ENCODE results near the gene GALNT13.

Gene GALNT13

GRCh38 chr2:154046493-154046892 lies 174.8 kb downstream of the GALNT13 start:
- DNase-seq (ENCODE audit: low read depth, low spot score), result no peak
- no peaks in the 10 kb centered on the region for H3K9me3 ChIP-seq (ENCODE audit: insufficient read depth, low read length)
- H3K27me3 ChIP-seq (ENCODE audit: insufficient read depth, insufficient read length), result no peaks in the 10 kb centered on the region
- H3K4me3 ChIP-seq (ENCODE audit: insufficient read length, low read depth), result no peak overlapping the region
- TF ChIP-seq SUZ12 (IDR thresholded peaks at IDR 0.05; ENCODE audit: extremely low read depth, insufficient read depth, insufficient read length), result no peak
- TF ChIP-seq ZNF274 (IDR thresholded peaks at IDR 0.05; ENCODE audit: low read depth, low read length), result no peak
- TF ChIP-seq YY1 (IDR thresholded peaks at IDR 0.05; ENCODE audit: insufficient read depth, insufficient read length), result no peak
- no peaks in the 10 kb centered on the region for H3K4me1 ChIP-seq (ENCODE audit: insufficient read depth, insufficient read length)
- H3K36me3 ChIP-seq (ENCODE audit: insufficient read depth, insufficient read length, low read length), result no peaks in the 10 kb centered on the region
- H3K9ac ChIP-seq (ENCODE audit: insufficient read length, low read depth), result no peak overlapping the region

DNA sequence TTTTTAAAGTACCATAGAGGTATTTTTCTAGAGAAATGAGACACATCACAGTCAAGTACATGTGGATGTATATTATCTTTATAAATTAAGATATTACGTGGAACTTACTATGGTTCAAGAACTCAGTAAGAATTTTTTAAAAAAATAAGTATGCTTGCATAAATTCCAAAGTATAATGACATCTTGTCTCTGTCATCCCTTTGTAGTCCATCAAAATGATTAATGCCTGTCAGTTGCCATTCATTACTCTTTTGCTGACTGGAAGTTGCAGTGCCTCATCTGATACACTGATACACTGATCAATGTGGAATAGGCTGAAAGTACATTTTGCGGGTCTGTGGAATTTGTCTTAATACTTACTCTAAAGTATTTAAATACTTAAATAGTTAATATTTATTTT lies 177.2 kb downstream of the GALNT13 start:
- TF ChIP-seq YY1 (IDR thresholded peaks at IDR 0.05; ENCODE audit: insufficient read depth, insufficient read length) (no peak), SUZ12 (IDR thresholded peaks at IDR 0.05; ENCODE audit: extremely low read depth, insufficient read depth, insufficient read length) (no peak), ZNF274 (IDR thresholded peaks at IDR 0.05; ENCODE audit: low read depth, low read length) (no peak)
- Histone ChIP-seq H3K36me3 (ENCODE audit: insufficient read depth, insufficient read length, low read length) (no peaks in the 10 kb centered on the region), H3K9ac (ENCODE audit: insufficient read length, low read depth) (no peak overlapping the region), H3K27me3 (ENCODE audit: insufficient read depth, insufficient read length) (no peaks in the 10 kb centered on the region), H3K4me3 (ENCODE audit: insufficient read length, low read depth) (no peak overlapping the region), H3K4me1 (ENCODE audit: insufficient read depth, insufficient read length) (no peaks in the 10 kb centered on the region), H3K9me3 (ENCODE audit: insufficient read depth, low read length) (no peaks in the 10 kb centered on the region)
- DNase-seq (ENCODE audit: low read depth, low spot score), result no peak

DNA sequence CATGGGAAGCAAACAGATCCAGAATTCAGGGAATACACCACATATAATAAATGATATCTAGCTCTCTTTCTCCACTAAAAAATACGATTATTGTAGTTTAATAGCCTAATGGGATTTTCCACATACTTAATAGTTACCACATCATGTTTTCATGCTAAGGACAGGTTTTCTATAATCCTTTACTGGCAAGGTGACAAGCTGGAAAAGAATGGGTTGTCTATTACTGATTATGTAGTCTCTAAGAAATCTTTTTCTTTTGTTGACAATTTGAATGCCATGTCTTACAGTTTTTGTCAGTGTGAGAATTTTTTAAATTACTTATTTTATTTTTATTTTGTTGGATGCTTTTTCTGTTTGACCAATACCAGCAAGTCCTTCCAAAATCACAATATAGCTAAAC lies 177.8 kb downstream of the GALNT13 start:
- Histone ChIP-seq H3K9ac (ENCODE audit: insufficient read length, low read depth) (no peak overlapping the region), H3K4me3 (ENCODE audit: insufficient read length, low read depth) (no peak overlapping the region), H3K4me1 (ENCODE audit: insufficient read depth, insufficient read length) (no peaks in the 10 kb centered on the region), H3K9me3 (ENCODE audit: insufficient read depth, low read length) (no peaks in the 10 kb centered on the region), H3K36me3 (ENCODE audit: insufficient read depth, insufficient read length, low read length) (no peaks in the 10 kb centered on the region), H3K27me3 (ENCODE audit: insufficient read depth, insufficient read length) (no peaks in the 10 kb centered on the region)
- TF ChIP-seq YY1 (IDR thresholded peaks at IDR 0.05; ENCODE audit: insufficient read depth, insufficient read length) (no peak), SUZ12 (IDR thresholded peaks at IDR 0.05; ENCODE audit: extremely low read depth, insufficient read depth, insufficient read length) (no peak), ZNF274 (IDR thresholded peaks at IDR 0.05; ENCODE audit: low read depth, low read length) (no peak)
- no peak for DNase-seq (ENCODE audit: low read depth, low spot score)

DNA sequence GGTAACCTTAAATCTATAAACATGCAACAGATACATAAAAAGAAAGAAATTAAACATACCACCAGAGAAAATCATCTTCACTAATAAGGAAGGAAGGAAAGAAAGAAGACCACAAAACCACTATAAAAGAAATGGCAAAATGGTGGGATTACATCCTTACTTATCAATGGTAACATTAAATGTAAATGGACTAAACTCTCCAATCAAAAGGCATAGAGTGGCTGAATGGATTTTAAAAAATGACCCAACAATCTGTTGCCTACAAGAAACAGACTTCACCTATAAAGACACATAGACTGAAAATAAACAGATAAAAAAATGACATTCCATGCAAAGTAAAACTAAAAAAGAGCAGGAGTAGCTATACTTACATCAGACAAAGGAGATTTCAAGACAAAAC lies 195.4 kb downstream of the GALNT13 start:
- Histone ChIP-seq H3K4me1 (ENCODE audit: insufficient read depth, insufficient read length) (no peaks in the 10 kb centered on the region), H3K4me3 (ENCODE audit: insufficient read length, low read depth) (no peak overlapping the region), H3K9me3 (ENCODE audit: insufficient read depth, low read length) (no peaks in the 10 kb centered on the region), H3K36me3 (ENCODE audit: insufficient read depth, insufficient read length, low read length) (no peaks in the 10 kb centered on the region), H3K27me3 (ENCODE audit: insufficient read depth, insufficient read length) (no peaks in the 10 kb centered on the region), H3K9ac (ENCODE audit: insufficient read length, low read depth) (no peak overlapping the region)
- no peak for TF ChIP-seq SUZ12 (IDR thresholded peaks at IDR 0.05; ENCODE audit: extremely low read depth, insufficient read depth, insufficient read length)
- no peak for TF ChIP-seq ZNF274 (IDR thresholded peaks at IDR 0.05; ENCODE audit: low read depth, low read length)
- TF ChIP-seq YY1 (IDR thresholded peaks at IDR 0.05; ENCODE audit: insufficient read depth, insufficient read length), result no peak
- no peak for DNase-seq (ENCODE audit: low read depth, low spot score)

GRCh38 chr2:154078926-154079325 lies 207.2 kb downstream of the GALNT13 start:
- Histone ChIP-seq H3K9me3 (ENCODE audit: insufficient read depth, low read length) (no peaks in the 10 kb centered on the region), H3K27me3 (ENCODE audit: insufficient read depth, insufficient read length) (no peaks in the 10 kb centered on the region), H3K4me3 (ENCODE audit: insufficient read length, low read depth) (no peak overlapping the region), H3K36me3 (ENCODE audit: insufficient read depth, insufficient read length, low read length) (no peaks in the 10 kb centered on the region), H3K4me1 (ENCODE audit: insufficient read depth, insufficient read length) (no peaks in the 10 kb centered on the region), H3K9ac (ENCODE audit: insufficient read length, low read depth) (no peak overlapping the region)
- TF ChIP-seq YY1 (IDR thresholded peaks at IDR 0.05; ENCODE audit: insufficient read depth, insufficient read length) (no peak), ZNF274 (IDR thresholded peaks at IDR 0.05; ENCODE audit: low read depth, low read length) (no peak), SUZ12 (IDR thresholded peaks at IDR 0.05; ENCODE audit: extremely low read depth, insufficient read depth, insufficient read length) (no peak)
- DNase-seq (ENCODE audit: low read depth, low spot score), result no peak

GRCh38 chr2:154092571-154092970 lies 220.8 kb downstream of the GALNT13 start:
- H3K27me3 ChIP-seq (ENCODE audit: insufficient read depth, insufficient read length), result no peaks in the 10 kb centered on the region
- no peak for TF ChIP-seq ZNF274 (IDR thresholded peaks at IDR 0.05; ENCODE audit: low read depth, low read length)
- TF ChIP-seq YY1 (IDR thresholded peaks at IDR 0.05; ENCODE audit: insufficient read depth, insufficient read length), result no peak
- no peaks in the 10 kb centered on the region for H3K9me3 ChIP-seq (ENCODE audit: insufficient read depth, low read length)
- no peak overlapping the region for H3K4me3 ChIP-seq (ENCODE audit: insufficient read length, low read depth)
- DNase-seq (ENCODE audit: low read depth, low spot score), result no peak
- H3K9ac ChIP-seq (ENCODE audit: insufficient read length, low read depth), result no peak overlapping the region
- H3K4me1 ChIP-seq (ENCODE audit: insufficient read depth, insufficient read length), result no peaks in the 10 kb centered on the region
- no peaks in the 10 kb centered on the region for H3K36me3 ChIP-seq (ENCODE audit: insufficient read depth, insufficient read length, low read length)

DNA sequence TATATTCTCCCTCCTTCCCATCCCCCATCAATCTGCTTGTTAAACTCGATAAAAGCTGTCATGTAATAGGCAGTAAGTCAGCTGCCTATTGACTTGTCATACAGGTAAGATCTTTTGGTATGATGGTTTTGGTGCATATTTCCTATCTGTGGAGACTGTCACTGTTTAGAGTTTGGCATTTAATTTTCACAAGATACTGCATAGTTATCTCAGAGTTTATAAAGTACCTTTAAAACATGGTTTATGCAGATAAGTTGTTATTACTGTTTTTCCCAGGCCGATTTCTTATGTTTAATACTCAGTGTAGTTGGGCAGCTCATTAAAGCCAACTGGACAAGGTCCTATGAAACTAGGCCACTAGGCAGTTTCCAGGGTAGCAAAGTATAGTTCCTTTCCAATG lies 222.1 kb downstream of the GALNT13 start:
- DNase-seq (ENCODE audit: low read depth, low spot score), result no peak
- Histone ChIP-seq H3K27me3 (ENCODE audit: insufficient read depth, insufficient read length) (no peaks in the 10 kb centered on the region), H3K36me3 (ENCODE audit: insufficient read depth, insufficient read length, low read length) (no peaks in the 10 kb centered on the region), H3K9ac (ENCODE audit: insufficient read length, low read depth) (no peak overlapping the region), H3K4me3 (ENCODE audit: insufficient read length, low read depth) (no peak overlapping the region), H3K9me3 (ENCODE audit: insufficient read depth, low read length) (no peaks in the 10 kb centered on the region), H3K4me1 (ENCODE audit: insufficient read depth, insufficient read length) (no peaks in the 10 kb centered on the region)
- TF ChIP-seq SUZ12 (IDR thresholded peaks at IDR 0.05; ENCODE audit: extremely low read depth, insufficient read depth, insufficient read length) (no peak), YY1 (IDR thresholded peaks at IDR 0.05; ENCODE audit: insufficient read depth, insufficient read length) (no peak), ZNF274 (IDR thresholded peaks at IDR 0.05; ENCODE audit: low read depth, low read length) (no peak)

Measured in NT2/D1 (cell line).